Heart left ventricle (tissue), 16 donors: ENCODE measurements around the gene C2CD4A. TPM values are rescaled to one million over a fixed set of nuclear protein-coding genes. Genes with fewer than 3 reads are reported as not detected.

Source experiments
- ATAC-seq, 4 donors: fragments of 200-7000 bp; cut with Tn5 transposase; one replicate each; pipeline ENCODE4 v1.9.1; 2020 to 2022; ENCODE audit warnings: moderate library complexity in 4 of 4, mild to moderate bottlenecking in 3 of 4, moderate number of reproducible peaks in 1 of 4
- DNase-seq, 5 donors: peaks; one replicate each; pipeline ENCODE4 v3.0.0-alpha.2; 2020
- H3K27ac ChIP-seq, 12 donors: fragments of 200-600 bp; sonication (generic) in 4 of 12; one replicate each; pipeline versions ENCODE4 v1.5.0 to v1.8.0; 2016 to 2022; ENCODE audit warnings: mild to moderate bottlenecking in 2 of 12
- H3K27me3 ChIP-seq, 9 donors: fragments of 200-600 bp; sonication (generic) in 2 of 9; one replicate each; pipeline versions ENCODE4 v1.5.1 to v1.8.0; 2016 to 2022; ENCODE audit warnings: mild to moderate bottlenecking in 3 of 9
- H3K36me3 ChIP-seq, 9 donors: fragments of 200-600 bp; sonication (generic) in 2 of 9; one replicate each; pipeline versions ENCODE4 v1.5.0 to v1.8.0; 2018 to 2022; ENCODE audit warnings: mild to moderate bottlenecking in 2 of 9
- H3K4me1 ChIP-seq, 12 donors: fragments of 200-600 bp; sonication (generic) in 4 of 12; one replicate each; pipeline versions ENCODE4 v1.5.0 to v1.8.0; 2016 to 2022; ENCODE audit warnings: mild to moderate bottlenecking in 3 of 12
- H3K4me3 ChIP-seq, 12 donors: fragments of 200-600 bp; sonication (generic) in 4 of 12; one replicate each; pipeline versions ENCODE4 v1.5.0 to v1.8.0; 2017 to 2022; ENCODE audit warnings: mild to moderate bottlenecking in 9 of 12, moderate library complexity in 4 of 12
- H3K9me3 ChIP-seq, 12 donors: fragments of 200-600 bp; sonication (generic) in 4 of 12; one replicate each; pipeline versions ENCODE4 v1.5.0 to v1.8.0; 2016 to 2022; ENCODE audit warnings: mild to moderate bottlenecking in 1 of 12
- CTCF ChIP-seq, 12 donors: fragments of 200-600 bp; sonication (generic) in 4 of 12; IDR thresholded peaks; one replicate each; pipeline versions ENCODE4 v1.5.0 to v1.8.0; 2018 to 2022; ENCODE audit warnings: antibody characterized with exemption in 12 of 12, mild to moderate bottlenecking in 5 of 12
- POLR2A ChIP-seq, 2 donors: fragments of 450-650 bp; IDR thresholded peaks; one replicate each; pipeline ENCODE4 v1.6.1; 2017; ENCODE audit warnings: antibody characterized with exemption in 2 of 2, mild to moderate bottlenecking in 2 of 2, moderate library complexity in 2 of 2
- WGBS, 4 donors: extraction: QIAGEN DNeasy Blood & Tissue Kit in 2 of 4; methylation state at CpG; one replicate each; pipeline versions ENCODE4 v1.1.5 to v1.1.7; 2013 to 2018; 5-methylcytosine and 5-hydroxymethylcytosine counted together
- intact Hi-C, 10 donors: fragments of 100-400 bp; cut with DNase I; formaldehyde crosslinking; loops; one replicate each; pipeline versions ENCODE4 v1.11.1 to v1.14.2; 2022
- polyA plus RNA-seq, 2 donors: library from polyadenylated mRNA; stranded (reverse); fragments of 200-250 nt; gene quantifications; one replicate each; pipeline ENCODE4 v1.2.3, GENCODE V29; 2013
- total RNA-seq, 9 donors: library from RNA; depleted of rRNA in 2 of 9; stranded (reverse); fragments of >200 nt in 2 of 9; fragmentation: NEBNext Ultra II Directional in 3 of 9; extraction: Animal tissue kit (Norgen Biotek cat#: 25700) in 3 of 9; gene quantifications; one replicate each; pipeline versions ENCODE4 v1.1.0 to v1.2.4, GENCODE V29; 2016 to 2023
- donor health status: ischemic (EF 13 %, LVEDD 7.1; RV severe dilation, severe dysfunction).
- donor health status: healthy with polysubstance abuse.
- donor health status: DM: no; HTN: yes; CAD: no.
- donor health status: DM: no; HTN: no; CAD: no.
- donor health status: ischemic (EF 25% LVEDD 6.9; RV normal size, moderate dysfunction).
- donor health status: ischemic (EF 25% LVEDD 5.7; RV mildly dilated, moderate dysfunction).
- donor health status: healthy.
- donor health status: DM: yes; HTN: yes; CAD: no.
- donor health status: ischemic (EF 35%, LVEDD 5.7; RV mildly dilated, moderate dysfunction).
- donor health status: nonischemic (EF 11% LVEDD 7.7; RV severe dilation, severe dysfunction).
- donor health status: DM: yes; HTN: yes; CAD: no.
- donor health status: PGD.
- donor health status: ischemic (EF 29% LVEDD 5.4; RV normal size, mild dysfunction).
- donor health status: nonischemic (EF 23%, LVEDD 6.1; RV moderate dilation, normal function).

C2CD4A gene
- total and polyA plus RNA-seq, 11 donors = 0.04 TPM; not detected in 10

GRCh38 chr15:62105266-62105665, 38.5 kb downstream of the C2CD4A start:
- no peaks in the 10 kb centered on the region for H3K9me3 ChIP-seq
- H3K4me1 ChIP-seq = peaks cover 0 to 15% (median 2%) of the 10 kb centered on the region in 12 donors
- H3K4me3 ChIP-seq = no peak overlapping the region
- no peaks in the 10 kb centered on the region for H3K27me3 ChIP-seq
- H3K27ac ChIP-seq = no peak overlapping the region
- ATAC-seq (no peak), DNase-seq (no peak)
- 91 to 96% (median 94%) methylated on average over 11 of the region's 11 CpGs for WGBS, 4 donors
- intact Hi-C loops = no loop called here
- TF ChIP-seq POLR2A (IDR thresholded peaks at IDR 0.05) (no peak), CTCF (IDR thresholded peaks at IDR 0.05) (no peak)
- no peaks in the 10 kb centered on the region for H3K36me3 ChIP-seq

GRCh38 chr15:62106096-62106495, 39.3 kb downstream of the C2CD4A start:
- Histone ChIP-seq H3K4me1 (peaks cover 0 to 16% (median 3%) of the 10 kb centered on the region in 12 donors), H3K27ac (no peak overlapping the region), H3K27me3 (no peaks in the 10 kb centered on the region), H3K9me3 (no peaks in the 10 kb centered on the region), H3K36me3 (no peaks in the 10 kb centered on the region), H3K4me3 (no peak overlapping the region)
- TF ChIP-seq POLR2A (IDR thresholded peaks at IDR 0.05) (no peak), CTCF (IDR thresholded peaks at IDR 0.05) (no peak)
- 94 to 99% (median 96%) methylated on average over 3 of the region's 3 CpGs for whole genome bisulfite sequencing, 4 donors
- intact Hi-C loops = no loop called here
- no peak for ATAC-seq
- no peak for DNase-seq

- H3K36me3 ChIP-seq = no peaks in the 10 kb centered on the region
- intact Hi-C loops = no loop called here
- no peak overlapping the region for H3K4me3 ChIP-seq
- no peaks in the 10 kb centered on the region for H3K9me3 ChIP-seq
- no peak for DNase-seq
- WGBS, 4 donors = 76 to 88% (median 85%) methylated on average over 2 of the region's 2 CpGs
- H3K27ac ChIP-seq = no peak overlapping the region
- no peak for ATAC-seq
- no peak for TF ChIP-seq CTCF (IDR thresholded peaks at IDR 0.05)
- TF ChIP-seq POLR2A (IDR thresholded peaks at IDR 0.05) = no peak
- H3K27me3 ChIP-seq = no peaks in the 10 kb centered on the region
- peaks cover 0 to 16% (median 3%) of the 10 kb centered on the region in 12 donors for H3K4me1 ChIP-seq
Observed at GRCh38 chr15:62107571-62108121, 40.9 kb downstream of the C2CD4A start.

GRCh38 chr15:62108411-62108810, 41.6 kb downstream of the C2CD4A start:
- Histone ChIP-seq H3K27me3 (no peaks in the 10 kb centered on the region), H3K36me3 (no peaks in the 10 kb centered on the region), H3K4me1 (peaks cover 0 to 16% (median 3%) of the 10 kb centered on the region in 12 donors), H3K9me3 (no peaks in the 10 kb centered on the region), H3K27ac (no peak overlapping the region), H3K4me3 (no peak overlapping the region)
- no peak for TF ChIP-seq POLR2A (IDR thresholded peaks at IDR 0.05)
- no peak for TF ChIP-seq CTCF (IDR thresholded peaks at IDR 0.05)
- intact Hi-C loops = no loop called here
- no peak for ATAC-seq
- DNase-seq = no peak
- 47 to 59% (median 54%) methylated on average over 2 of the region's 2 CpGs for WGBS, 4 donors
